Activated T-cell treated with anti-CD3 and anti-CD28 coated beads, Interleukin-2, amount 50 U/mL, for 24 hours (primary cell): ENCODE measurements around the gene SRGAP2C.
A peak's percentile ranks its signal among the peaks of the same experiment; 100 is the strongest.
"Not testable (repeated sequence)": the region's sequence is repeated elsewhere in the genome, so short reads cannot be mapped to it uniquely, and the experiment has no call there.

ENCODE experiments used
- DNase-seq: peaks from one replicate; pipeline ENCODE4 v3.0.0-alpha.2; 2020
- H3K27ac Mint-ChIP-seq: 2 replicates; pipeline ENCODE4 v1.8.0; 2020; ENCODE audit warnings: mild to moderate bottlenecking, mixed read lengths
- H3K27me3 Mint-ChIP-seq: 2 replicates; pipeline ENCODE4 v1.8.0; 2020; ENCODE audit warnings: mixed read lengths
- H3K36me3 Mint-ChIP-seq: 2 replicates; pipeline ENCODE4 v1.8.0; 2020; ENCODE audit warnings: low read depth, mixed read lengths
- H3K4me1 Mint-ChIP-seq: 2 replicates; pipeline ENCODE4 v1.8.0; 2020; ENCODE audit warnings: low read depth, mixed read lengths
- H3K4me3 Mint-ChIP-seq: 2 replicates; pipeline ENCODE4 v1.8.0; 2020; ENCODE audit warnings: mild to moderate bottlenecking, moderate library complexity, mixed read lengths
- H3K9me3 Mint-ChIP-seq: 2 replicates; pipeline ENCODE4 v1.8.0; 2020; ENCODE audit warnings: mixed read lengths

Gene SRGAP2C

DNA sequence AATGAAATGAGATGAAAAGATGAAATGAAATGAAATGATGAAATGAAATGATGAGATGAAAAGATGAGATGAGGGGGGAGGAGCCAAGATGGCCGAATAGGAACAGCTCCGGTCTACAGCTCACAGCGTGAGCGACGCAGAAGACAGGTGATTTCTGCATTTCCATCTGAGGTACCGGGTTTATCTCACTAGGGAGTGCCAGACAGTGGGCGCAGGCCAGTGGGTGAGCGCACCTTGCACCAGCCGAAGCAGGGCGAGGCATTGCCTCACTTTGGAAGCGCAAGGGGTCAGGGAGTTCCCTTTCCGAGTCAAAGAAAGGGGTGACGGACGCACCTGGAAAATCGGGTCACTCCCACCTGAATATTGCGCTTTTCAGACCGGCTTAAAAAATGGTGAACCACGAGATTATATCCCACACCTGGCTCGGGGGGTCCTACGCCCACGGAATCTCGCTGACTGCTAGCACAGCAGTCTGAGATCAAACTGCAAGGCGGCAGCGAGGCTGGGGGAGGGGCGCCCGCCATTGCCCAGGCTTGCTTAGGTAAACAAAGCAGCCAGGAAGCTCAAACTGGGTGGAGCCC is 216.7 kb downstream of the SRGAP2C start:
- peaks cover 18% of the 10 kb centered on the region for H3K9me3 Mint-ChIP-seq
- peak overlapping the region; percentile 56 for H3K4me3 Mint-ChIP-seq
- H3K36me3 Mint-ChIP-seq: peaks cover 14% of the 10 kb centered on the region
- DNase-seq: peak; percentile 38
- peaks cover 17% of the 10 kb centered on the region for H3K27me3 Mint-ChIP-seq
- peaks cover 17% of the 10 kb centered on the region for H3K4me1 Mint-ChIP-seq
- peak overlapping the region; percentile 62 for H3K27ac Mint-ChIP-seq

DNA sequence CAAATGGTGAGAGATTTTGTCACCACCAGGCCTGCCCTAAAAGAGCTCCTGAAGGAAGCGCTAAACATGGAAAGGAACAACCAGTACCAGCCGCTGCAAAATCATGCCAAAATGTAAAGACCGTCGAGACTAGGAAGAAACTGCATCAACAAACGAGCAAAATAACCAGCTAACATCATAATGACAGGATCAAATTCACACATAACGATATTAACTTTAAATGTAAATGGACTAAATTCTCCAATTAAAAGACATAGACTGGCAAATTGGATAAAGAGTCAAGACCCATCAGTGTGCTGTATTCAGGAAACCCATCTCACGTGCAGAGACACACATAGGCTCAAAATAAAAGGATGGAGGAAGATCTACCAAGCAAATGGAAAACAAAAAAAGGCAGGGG is 218.5 kb downstream of the SRGAP2C start:
- Mint-ChIP-seq H3K4me1 (peaks cover 17% of the 10 kb centered on the region), H3K27me3 (peaks cover 13% of the 10 kb centered on the region), H3K9me3 (peaks cover 18% of the 10 kb centered on the region), H3K36me3 (peaks cover 12% of the 10 kb centered on the region)
- DNase-seq, H3K4me3 Mint-ChIP-seq, H3K27ac Mint-ChIP-seq: not testable (repeated sequence)

DNA sequence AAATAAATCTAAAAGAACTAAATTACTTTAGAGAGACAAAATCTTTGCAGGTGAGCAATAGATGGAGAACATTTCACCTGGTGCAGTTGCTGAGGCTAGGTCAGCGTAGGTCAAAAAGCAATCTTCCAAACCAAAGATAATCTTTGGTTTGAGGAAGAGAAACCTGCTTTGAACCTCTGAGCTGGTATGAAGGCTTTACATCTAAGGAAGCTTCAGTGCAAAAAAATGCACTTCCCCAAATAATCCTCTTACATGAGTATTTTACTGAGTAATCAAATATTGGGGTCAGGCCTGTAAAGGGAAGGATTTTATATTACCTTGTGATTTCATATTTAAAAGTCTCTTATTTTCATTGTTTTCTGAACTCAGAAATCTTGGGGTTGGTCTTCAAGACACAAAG is 223.6 kb downstream of the SRGAP2C start:
- H3K27me3 Mint-ChIP-seq: no peaks in the 10 kb centered on the region
- no peak for DNase-seq
- H3K36me3 Mint-ChIP-seq: no peaks in the 10 kb centered on the region
- no peak overlapping the region for H3K4me3 Mint-ChIP-seq
- H3K4me1 Mint-ChIP-seq: no peaks in the 10 kb centered on the region
- H3K9me3 Mint-ChIP-seq: no peaks in the 10 kb centered on the region
- H3K27ac Mint-ChIP-seq: no peak overlapping the region

DNA sequence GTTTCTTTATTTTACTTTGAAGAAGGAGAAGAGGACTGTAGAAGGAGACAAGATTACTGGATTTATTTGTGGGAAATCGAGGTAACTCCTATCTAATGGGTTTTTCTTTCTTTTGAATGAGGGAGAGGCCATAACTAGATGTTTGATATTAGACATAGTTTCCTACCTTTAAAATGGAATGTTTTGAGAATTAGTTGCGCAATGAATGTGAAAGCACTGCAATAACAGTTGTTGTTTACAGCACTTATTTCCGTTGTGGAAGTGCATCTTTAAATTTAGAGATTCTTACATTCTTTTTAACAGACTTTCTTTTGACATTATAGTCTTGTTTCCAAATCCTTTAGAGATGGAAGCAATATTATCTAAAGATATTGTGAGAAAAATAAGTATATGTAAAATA is 229.0 kb downstream of the SRGAP2C start:
- H3K4me3 Mint-ChIP-seq: no peak overlapping the region
- H3K9me3 Mint-ChIP-seq: no peaks in the 10 kb centered on the region
- peaks cover 5% of the 10 kb centered on the region for H3K4me1 Mint-ChIP-seq
- no peak overlapping the region for H3K27ac Mint-ChIP-seq
- DNase-seq: no peak
- H3K27me3 Mint-ChIP-seq: no peaks in the 10 kb centered on the region
- H3K36me3 Mint-ChIP-seq: no peaks in the 10 kb centered on the region

DNA sequence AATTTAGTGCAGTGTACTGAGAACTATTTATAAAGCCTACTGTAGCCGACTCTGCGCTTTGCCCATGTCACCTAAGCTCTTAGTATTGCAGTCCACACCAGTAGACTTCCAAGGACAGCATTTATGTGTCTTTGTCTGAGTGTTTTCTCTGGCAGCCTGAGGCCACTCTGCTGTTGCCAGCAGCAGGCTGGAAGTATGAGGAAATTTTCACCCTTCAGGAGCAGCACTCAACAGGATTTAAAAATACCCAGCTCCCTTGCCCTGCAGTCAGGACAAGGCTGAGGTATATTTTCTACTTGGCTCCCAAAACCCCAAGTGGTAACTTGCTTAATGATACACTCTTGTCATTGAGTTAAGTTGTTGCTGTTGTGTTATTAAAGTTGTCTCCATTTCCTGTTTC is 230.1 kb downstream of the SRGAP2C start:
- H3K36me3 Mint-ChIP-seq: no peaks in the 10 kb centered on the region
- no peak overlapping the region for H3K4me3 Mint-ChIP-seq
- no peak overlapping the region for H3K27ac Mint-ChIP-seq
- no peaks in the 10 kb centered on the region for H3K9me3 Mint-ChIP-seq
- no peak for DNase-seq
- H3K4me1 Mint-ChIP-seq: peaks cover 5% of the 10 kb centered on the region
- H3K27me3 Mint-ChIP-seq: no peaks in the 10 kb centered on the region

DNA sequence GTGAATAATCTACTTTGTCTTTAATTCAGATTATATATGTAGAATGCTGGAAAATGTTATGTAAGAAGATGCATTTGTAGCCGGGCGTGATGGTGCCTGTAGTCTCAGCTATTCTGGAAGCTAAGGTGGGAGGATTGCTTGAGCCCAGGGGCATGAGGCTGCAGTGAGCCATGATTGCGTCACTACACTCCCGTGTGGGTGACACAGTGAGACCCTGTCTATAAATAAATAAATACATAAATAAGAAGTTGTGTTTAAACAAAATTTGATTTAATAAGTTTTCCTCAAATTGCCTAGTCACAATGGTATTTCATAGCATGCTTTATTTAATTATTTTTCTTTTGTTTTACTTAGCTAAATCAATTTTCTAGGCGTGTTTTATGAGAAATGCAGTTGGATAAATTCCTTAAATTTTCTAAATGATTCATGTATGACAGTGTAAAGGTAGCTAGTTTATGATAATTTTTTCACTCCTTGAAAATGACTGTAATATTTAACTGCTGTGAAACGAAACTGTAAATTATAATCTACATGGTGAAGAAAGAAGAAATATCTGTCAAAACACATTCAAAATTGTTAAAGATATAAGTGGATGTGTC is 232.6 kb downstream of the SRGAP2C start:
- no peaks in the 10 kb centered on the region for H3K27me3 Mint-ChIP-seq
- peaks cover 7% of the 10 kb centered on the region for H3K4me1 Mint-ChIP-seq

DNA sequence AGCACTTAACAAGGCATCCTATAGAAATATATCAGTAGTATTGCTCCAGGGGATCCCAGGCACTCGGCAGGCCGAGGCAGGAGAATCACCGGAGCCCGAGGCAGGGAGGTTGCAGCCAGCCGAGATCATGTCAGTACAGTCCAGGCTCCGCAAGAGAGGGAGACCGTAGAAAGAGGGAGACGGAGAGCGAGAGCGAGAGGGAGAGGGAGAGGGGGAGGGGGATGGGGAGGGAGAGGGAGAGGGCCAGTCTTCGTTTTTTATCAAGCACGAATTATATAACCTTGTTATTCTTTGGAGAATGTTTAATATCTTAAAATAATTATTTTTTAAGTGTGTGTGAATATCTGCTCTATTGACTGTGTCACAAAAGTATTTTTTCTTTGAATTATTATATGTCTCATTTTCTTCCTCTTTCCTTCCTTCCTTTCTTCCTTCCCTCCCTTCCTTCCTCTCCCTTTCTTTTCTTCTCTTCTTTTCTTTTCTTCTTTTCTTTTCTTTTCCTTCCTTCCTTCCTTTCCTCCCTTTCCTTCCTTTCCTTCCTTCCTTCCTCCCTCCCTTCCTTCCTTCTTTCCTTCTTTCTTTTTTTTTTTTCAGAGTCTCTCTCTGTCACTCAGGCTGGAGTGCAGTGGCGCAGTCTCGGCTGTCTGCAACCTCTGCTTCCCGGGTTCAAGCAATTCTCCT is 233.7 kb downstream of the SRGAP2C start:
- no peak overlapping the region for H3K27ac Mint-ChIP-seq
- H3K27me3 Mint-ChIP-seq: no peaks in the 10 kb centered on the region
- H3K4me1 Mint-ChIP-seq: peaks cover 7% of the 10 kb centered on the region
- H3K9me3 Mint-ChIP-seq: no peaks in the 10 kb centered on the region
- no peaks in the 10 kb centered on the region for H3K36me3 Mint-ChIP-seq
- H3K4me3 Mint-ChIP-seq: no peak overlapping the region
- no peak for DNase-seq

More for the DNA sequence above, 232.6 kb downstream of the SRGAP2C start:
- H3K4me3 Mint-ChIP-seq: no peak overlapping the region
- no peaks in the 10 kb centered on the region for H3K36me3 Mint-ChIP-seq
- DNase-seq: no peak
- no peaks in the 10 kb centered on the region for H3K9me3 Mint-ChIP-seq
- H3K27ac Mint-ChIP-seq: no peak overlapping the region

DNA sequence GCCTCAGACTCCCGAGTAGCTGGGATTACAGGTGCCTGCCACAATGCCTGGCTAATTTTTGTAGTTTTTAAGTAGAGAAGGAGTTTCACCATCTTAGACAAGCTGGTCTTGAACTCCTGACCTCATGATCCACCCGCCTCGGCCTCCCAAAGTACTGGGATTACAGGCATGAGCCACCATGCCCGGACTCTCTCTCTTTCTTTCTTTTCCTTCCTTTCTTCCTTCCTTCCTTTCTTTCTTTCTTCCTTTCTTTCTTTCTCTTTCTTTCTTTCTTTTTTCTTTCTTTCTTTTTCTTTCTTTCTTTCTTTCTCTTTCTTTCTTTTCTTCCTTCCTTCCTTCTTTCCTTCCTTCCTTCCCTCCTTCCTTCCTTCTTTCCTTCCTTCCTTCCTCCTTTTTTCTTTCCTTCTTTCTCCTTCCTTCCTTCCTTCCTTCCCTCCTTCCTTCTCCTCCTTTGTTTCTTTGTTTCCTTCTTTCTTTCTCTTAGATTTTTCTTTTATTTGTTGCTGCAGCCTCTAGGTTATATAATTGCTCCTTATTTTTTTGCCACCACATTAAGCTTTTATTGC is 234.4 kb downstream of the SRGAP2C start:
- H3K9me3 Mint-ChIP-seq, H3K4me1 Mint-ChIP-seq, DNase-seq, H3K27me3 Mint-ChIP-seq, H3K4me3 Mint-ChIP-seq, H3K36me3 Mint-ChIP-seq, H3K27ac Mint-ChIP-seq: not testable (repeated sequence)

DNA sequence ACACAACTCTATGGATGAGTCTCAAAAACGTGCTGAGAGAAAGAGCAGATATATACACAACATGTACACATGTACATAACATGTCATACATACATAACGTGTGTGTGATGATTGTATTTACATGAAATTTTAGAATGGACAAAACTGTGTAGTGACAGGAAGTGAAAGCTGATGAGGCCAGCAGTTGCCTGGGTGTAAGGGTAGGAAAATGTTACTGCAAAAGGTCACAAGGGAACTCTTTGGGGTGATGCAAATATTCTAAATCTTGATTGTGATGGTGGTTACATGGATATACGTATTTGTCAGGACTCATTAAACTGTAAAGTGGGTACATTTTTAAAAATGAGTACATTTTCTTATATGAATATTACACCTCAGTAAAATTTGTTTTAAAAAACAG is 236.7 kb downstream of the SRGAP2C start:
- H3K27me3 Mint-ChIP-seq, H3K4me1 Mint-ChIP-seq, DNase-seq, H3K9me3 Mint-ChIP-seq, H3K4me3 Mint-ChIP-seq, H3K27ac Mint-ChIP-seq, H3K36me3 Mint-ChIP-seq: not testable (repeated sequence)

DNA sequence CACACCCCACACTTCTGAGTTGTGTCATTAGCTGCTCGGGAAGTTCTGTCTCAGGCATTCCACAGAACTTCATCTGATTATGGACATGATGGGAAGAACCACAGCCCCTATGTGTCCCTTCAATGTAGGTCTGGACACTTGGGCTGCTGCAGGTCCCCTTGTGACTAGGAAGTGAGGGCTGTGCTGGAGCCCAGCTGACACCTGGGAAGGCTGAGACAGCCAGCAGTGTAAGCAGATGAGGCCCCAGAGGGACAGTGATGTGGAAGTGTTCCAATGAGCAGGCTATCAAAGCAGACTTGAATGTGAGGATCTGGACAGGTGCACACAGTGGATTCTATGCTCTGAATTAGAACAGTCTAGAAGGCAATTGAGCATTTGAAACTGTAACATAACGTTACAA is 239.2 kb downstream of the SRGAP2C start:
- not testable (repeated sequence) for DNase-seq, H3K9me3 Mint-ChIP-seq, H3K4me3 Mint-ChIP-seq, H3K4me1 Mint-ChIP-seq, H3K36me3 Mint-ChIP-seq, H3K27me3 Mint-ChIP-seq, H3K27ac Mint-ChIP-seq

DNA sequence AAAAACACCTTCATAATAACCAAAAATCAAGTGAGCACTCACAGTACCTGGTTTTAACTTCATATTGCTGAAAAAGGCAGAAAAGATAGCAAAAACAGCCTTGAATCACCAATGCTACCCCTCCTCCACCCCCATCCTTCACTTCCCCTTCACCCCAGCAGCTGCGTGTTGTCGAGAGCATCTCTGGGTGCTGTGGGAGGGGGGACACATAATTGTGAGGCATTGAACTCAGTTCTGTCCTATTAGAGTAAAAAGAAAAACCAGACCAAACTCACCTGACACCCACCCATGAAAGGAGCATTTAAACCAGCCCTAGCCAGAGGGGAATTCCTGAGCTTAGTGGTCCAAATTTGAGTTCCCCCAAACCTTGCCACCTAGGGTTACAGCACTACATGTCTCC is 248.7 kb downstream of the SRGAP2C start:
- peaks cover 23% of the 10 kb centered on the region for H3K27me3 Mint-ChIP-seq
- H3K36me3 Mint-ChIP-seq, H3K9me3 Mint-ChIP-seq, H3K27ac Mint-ChIP-seq, H3K4me3 Mint-ChIP-seq, H3K4me1 Mint-ChIP-seq, DNase-seq: not testable (repeated sequence)

DNA sequence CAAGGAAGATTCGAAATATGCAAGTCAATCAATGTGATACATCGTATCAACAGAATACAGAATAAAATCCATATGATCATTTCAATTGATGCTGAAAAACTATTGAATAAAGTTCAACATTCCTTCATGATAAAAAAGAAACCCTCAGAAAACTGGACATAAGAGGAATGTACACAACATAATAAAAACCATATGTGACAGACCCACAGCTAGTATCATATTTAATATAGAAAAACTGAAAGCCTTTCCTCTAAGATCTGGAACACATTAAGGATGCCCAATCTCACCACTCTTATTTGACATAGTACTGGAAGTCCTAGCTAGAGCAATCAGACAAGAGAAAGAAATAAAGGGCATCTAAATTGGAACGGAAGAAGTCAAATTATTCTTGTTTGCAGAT is 254.1 kb downstream of the SRGAP2C start:
- H3K4me3 Mint-ChIP-seq, H3K36me3 Mint-ChIP-seq, H3K4me1 Mint-ChIP-seq, H3K9me3 Mint-ChIP-seq, H3K27ac Mint-ChIP-seq, H3K27me3 Mint-ChIP-seq, DNase-seq: not testable (repeated sequence)

DNA sequence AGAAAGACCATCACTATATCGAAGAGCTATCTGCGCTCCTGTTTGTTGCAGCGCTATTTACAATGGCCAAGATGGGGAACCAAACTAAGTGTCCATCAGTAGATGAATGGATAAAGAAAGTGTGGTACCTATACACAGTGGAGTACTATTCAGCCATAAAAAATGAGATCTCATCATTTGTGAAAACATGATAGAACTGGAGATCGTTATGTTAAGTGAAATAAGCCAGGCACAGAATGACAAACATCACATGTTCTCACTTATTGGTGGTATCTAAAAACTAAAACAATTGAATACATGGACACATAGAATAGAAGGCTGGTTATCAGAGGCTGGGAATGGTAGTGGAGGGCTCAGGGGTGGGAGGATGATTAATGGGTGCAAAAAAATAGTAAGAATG is 256.2 kb downstream of the SRGAP2C start:
- Mint-ChIP-seq H3K27me3 (no peaks in the 10 kb centered on the region), H3K4me1 (peaks cover 4% of the 10 kb centered on the region), H3K36me3 (no peaks in the 10 kb centered on the region), H3K9me3 (peaks cover 6% of the 10 kb centered on the region), H3K4me3 (no peak overlapping the region), H3K27ac (no peak overlapping the region)
- DNase-seq: no peak
